Ammon's horn (tissue), 1 donor: ENCODE data around the gene GSG1L.
A peak's percentile ranks its signal among the peaks of the same experiment; 100 is the strongest.

Experiments
- DNase-seq: peaks from one replicate; pipeline ENCODE4 v3.0.0-alpha.2; 2016; ENCODE audit warnings: low spot score

The GSG1L gene

GRCh38 chr16:28063591-28064061, at the start of gene GSG1L:
TSS of gene GSG1L (minus strand) at chr16:28063714. CDS start at chr16:28063424, 290 bp downstream.
- DNase-seq = no peak

DNA sequence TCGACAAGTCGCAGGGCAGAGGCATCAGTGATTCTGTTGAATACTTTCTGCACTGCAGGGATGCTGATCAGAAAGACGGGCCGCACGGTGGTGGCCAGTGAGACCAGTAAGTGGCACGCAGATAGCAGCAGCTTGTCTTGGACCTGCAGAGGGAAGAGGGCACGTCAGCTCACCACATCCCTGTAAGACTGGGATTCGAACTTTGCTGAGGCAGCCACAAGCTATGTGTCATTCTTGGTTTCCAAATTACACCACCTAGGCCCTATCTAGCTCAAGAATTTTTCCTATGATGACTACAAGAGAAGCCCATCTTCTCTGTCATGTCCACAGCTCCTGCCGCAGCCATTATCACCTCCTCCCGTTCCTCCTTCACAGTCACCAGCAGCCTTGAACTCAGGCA, 49.4 kb upstream of the GSG1L start:
- no peak for DNase-seq

- no peak for DNase-seq
Observed at GRCh38 chr16:28110977-28111376, 47.5 kb upstream of the GSG1L start.

DNA sequence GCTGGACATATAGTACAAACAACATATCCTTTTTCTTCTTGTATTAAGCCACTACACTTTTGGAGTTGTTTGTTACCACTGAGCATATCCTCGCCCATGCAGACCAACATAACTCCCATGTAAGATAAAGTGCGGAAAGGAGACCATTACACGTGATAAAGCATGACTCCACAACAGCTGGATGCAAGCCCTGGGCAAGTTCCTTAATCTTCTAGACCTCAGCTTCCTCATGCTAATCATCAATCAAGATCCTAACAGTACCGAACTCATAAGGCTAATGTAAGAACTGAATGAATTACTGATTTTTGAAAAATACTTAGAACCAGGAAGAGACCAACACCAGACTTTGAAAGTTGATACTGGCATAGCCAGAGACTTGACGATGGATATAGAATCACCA, 47.0 kb upstream of the GSG1L start:
- peak; percentile 50 for DNase-seq

DNA sequence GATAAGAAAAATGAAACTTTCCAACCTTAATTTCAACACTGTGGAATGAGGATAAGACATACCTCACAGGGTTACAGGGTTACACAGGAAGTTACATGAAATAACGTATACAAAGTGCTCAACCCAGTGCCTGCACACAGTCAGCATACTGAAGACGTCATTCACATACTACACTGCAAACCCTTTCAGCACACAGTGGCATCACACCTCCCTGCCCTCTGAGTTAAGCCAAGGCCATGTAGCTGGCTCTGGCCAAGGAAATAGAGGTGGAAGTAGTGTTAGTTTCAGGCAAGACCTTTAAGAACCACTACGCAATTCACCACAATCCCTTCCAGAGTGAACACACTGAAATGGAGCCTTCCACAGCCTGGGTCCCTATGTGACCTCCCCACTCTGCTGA, 46.6 kb upstream of the GSG1L start:
- DNase-seq = no peak

- DNase-seq = peak; percentile 34
Observed at GRCh38 chr16:28108590-28109247, 45.2 kb upstream of the GSG1L start.

- no peak for DNase-seq
Observed at GRCh38 chr16:28107232-28107631, 43.7 kb upstream of the GSG1L start.

DNA sequence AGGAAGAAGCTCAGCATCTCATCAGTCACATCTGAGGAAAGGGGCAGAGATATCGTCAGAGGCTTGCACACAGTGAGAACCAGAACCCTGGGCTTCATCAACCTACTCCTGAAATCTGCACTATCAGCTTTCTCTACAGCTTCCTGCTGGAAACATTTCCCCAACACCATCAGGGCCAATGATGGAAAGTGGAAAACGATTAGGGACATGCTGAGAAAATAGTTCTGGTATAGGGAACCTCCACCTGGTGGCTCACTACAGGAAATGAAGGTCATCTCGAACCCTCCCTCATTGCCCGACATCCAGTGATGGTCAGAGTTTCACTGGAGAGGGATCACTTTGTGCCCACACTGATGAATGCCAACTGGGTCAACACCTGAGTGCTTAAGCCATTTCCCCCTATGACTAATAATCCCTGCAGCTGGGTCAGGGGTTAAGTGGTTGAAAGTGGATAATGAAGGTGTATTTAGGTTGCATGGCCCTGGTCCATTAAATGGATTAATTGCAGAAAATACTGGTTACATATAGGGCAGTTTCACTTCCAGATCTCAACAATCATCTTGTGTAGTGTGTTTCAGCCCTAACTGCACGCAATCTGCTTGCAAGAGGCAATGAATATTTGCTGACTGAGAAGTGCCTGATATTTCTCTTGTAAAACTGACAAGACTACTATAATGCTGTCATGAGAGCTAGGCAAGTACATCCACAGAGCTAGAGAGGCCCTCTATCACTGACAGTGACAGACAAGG, 43.1 kb upstream of the GSG1L start:
- no peak for DNase-seq

DNA sequence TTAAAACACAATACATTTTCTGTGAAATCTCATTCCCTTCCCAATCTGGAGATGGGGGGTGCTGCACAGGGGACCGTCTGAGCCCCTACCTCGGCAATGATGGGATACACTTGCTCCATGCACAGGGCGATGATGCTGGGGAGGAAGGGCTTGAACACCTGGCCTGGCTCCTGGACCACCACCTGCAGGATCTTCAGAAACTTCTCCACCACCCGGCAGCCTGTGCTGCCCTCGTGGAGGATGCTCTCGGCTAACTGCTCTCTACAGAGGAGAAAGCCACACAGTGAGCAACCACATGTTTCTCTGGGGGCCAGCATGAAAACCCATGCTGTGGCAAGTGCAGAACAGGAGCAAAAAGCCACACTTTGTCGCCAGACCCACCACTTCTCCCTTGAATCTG, 42.4 kb upstream of the GSG1L start:
- DNase-seq = no peak

GRCh38 chr16:28105297-28105696, 41.8 kb upstream of the GSG1L start:
- DNase-seq = no peak

DNA sequence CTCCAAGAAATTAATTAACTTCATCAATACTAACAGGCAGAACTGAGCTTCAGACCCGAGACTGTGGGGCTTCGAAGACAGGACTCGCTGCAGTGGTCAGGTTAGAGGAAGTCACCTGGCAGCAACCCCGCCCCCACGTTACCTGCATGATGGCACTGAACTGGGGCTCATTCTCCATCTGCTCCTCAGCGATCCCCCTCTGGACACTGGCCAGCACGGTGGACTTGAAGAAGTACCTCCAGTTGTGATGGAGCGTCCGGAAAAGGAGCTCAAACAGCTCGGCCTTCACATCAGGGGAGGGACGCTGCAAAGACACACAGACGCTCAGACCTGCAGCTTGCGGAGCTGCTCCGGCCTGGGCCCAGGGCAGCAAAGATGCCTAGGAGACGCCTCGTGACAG, 40.9 kb upstream of the GSG1L start:
- no peak for DNase-seq

GRCh38 chr16:28103516-28104170, 40.1 kb upstream of the GSG1L start:
- no peak for DNase-seq

- DNase-seq = no peak
Observed at GRCh38 chr16:28101533-28101890, 38.0 kb upstream of the GSG1L start.

DNA sequence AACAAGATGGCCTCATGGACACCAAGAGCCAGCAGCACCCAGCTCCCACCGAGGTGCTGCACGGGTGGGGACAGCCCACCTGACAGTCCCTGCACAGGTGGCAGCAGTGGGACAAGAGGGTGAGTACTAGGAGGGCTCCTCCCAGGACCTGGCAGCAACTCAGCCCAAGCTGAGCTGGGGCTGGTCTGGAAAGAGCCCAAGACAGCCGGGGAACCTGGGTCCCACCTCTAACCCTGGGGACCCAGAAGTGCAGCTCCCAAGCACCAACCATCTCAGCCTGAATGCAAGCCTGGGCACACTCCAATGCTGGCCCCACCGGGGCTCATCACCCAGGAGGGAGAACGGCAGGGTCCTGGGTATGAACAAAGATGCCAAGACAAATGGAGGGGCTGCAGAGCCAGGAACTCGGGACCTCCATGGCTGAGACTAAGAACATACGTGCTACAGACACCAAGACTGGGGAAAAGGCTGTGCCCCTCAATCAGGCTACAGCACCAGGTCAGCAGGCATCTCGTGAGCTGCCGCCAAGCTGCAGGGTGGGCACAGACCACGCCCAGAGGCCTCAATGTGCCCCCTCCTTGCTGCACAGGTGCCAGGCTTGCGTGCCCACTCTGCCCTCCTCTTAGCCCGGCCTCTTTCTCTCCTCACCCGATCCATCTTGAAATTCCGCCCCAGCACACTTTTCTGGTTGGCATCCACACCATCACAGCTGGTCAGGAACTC, 37.5 kb upstream of the GSG1L start:
- no peak for DNase-seq

DNA sequence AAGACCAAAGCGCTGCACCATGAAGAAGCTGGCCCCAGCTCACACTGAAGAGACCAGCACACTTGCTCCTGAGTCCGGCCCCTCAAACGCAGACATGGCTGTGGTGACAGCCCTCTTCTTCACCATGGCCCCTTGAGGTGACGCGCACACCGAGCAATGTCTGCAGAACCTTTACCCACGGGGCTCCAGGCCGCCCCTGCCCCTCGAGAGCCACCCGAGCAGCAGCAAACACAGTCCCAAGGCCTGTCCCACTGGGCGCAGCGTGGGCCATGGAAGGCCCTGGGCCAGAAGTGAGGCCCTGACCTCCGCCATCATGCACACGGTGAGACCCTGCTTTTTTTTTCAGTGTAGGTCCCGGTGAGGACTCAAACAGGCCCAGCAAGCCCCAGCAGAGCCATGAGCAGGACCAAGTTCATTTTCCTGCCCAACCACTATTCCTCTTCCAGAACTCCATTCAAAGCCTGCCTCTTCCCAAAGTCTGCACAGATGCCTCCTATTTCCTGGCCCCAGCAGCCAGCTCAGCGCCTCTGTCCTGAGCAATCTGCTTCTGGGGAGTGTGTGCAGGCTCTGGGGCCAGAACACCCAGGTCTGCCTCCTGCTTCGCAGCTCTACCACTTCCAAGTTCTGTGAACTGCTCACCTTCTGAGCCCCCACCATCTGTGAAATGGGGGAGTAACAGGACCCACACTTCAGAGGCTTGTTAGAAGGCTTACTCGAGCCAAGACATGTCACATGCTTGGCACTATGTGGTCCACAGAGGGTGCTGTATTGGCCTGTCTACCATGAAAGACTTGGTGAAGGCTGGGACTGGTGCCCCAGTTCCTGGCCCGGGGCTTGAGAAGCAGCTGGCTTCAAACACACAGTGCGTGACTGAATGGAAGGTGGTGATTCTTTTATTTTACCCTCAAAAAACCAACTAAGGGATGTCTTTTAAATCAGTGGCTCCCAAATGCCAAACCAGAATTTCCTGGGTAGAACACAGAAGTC, 35.7 kb upstream of the GSG1L start:
- peak; percentile 37 for DNase-seq

GRCh38 chr16:28098171-28098958, 34.9 kb upstream of the GSG1L start:
- no peak for DNase-seq

DNA sequence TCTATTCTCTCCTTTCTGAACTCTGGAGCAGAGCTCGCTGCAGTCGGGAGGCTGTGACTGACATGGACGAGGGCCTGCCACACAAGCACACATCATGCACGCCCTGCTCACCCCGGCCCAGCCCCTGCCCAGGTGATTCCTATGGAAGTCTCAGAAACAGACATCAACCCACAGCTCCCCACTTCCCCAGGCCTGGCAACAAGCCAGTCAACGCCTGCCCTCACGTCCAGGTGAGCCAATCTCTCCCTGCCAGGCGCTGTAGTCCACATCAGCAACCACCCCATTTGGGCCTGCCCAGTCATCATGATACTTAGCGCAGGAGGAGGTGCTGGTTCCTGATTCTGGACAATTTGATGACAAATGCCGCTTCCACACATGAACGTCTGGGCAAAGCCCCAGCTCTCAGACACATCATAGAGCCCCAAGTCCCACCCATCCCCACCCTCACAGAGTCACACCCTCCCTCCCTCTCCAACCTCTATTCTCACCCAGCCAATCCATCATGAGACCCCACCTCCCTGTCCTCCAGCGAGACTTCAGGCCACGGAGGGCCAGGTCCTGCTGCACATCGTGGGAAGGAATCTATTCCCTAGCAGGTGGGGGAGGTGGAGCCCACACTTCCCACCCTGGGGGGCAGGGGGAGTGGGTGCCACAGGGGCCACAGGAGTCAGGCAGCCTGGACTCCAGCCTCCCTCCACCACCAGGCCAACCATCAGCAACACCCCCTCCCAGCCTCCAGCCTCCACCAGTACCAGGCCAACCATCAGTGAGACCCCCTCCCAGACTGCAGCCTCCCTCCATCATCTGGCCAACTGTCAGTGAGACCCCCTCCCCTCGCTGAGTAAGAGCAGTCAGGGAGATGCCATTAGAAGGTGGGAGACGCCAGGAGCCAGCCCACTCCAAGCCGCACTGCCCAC, 33.7 kb upstream of the GSG1L start:
- DNase-seq = no peak

DNA sequence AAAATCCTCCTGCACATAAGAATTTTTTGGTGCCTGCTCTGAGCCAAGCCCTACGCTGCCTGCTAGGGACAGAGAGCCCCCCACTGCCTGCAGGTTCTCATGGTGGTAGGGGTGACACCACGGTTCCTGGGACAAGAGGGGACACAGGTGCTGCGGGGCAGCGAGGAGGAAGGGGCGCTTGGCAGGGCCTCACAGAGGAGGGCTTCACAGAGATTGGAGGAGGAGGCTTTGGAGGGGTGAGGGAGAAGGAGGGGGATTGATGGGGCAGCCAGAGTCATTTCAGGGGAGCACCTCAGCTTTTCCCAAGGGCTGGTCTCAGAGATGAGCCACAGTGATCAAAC, 29.8 kb upstream of the GSG1L start:
- no peak for DNase-seq

- no peak for DNase-seq
Observed at GRCh38 chr16:28092721-28093384, 29.3 kb upstream of the GSG1L start.
